GM21381 (cell line): ENCODE data around the gene INPP4A.

Experiments
- ATAC-seq: cut with Tn5 transposase; IDR thresholded peaks from one replicate; pipeline ENCODE4 v1.9.1; 2021; ENCODE audit warnings: mild to moderate bottlenecking, moderate library complexity; ENCODE audit not compliant: unreplicated experiment

The INPP4A gene

GRCh38 chr2:98459496-98460175, 15.0 kb downstream of the INPP4A start:
- no peak for ATAC-seq

- ATAC-seq = peak; percentile 48
These were observed 16.2 kb downstream of the INPP4A start for GRCh38 chr2:98460573-98461497.

GRCh38 chr2:98461498-98462049, 16.9 kb downstream of the INPP4A start:
- ATAC-seq = no peak

GRCh38 chr2:98463081-98463481, 18.4 kb downstream of the INPP4A start:
- ATAC-seq = no peak

- ATAC-seq = no peak
These were observed 18.9 kb downstream of the INPP4A start for GRCh38 chr2:98463551-98463971.

GRCh38 chr2:98463988-98464771, 19.5 kb downstream of the INPP4A start:
- ATAC-seq = no peak

- ATAC-seq = peak; percentile 32
These were observed 20.2 kb downstream of the INPP4A start for GRCh38 chr2:98464772-98465310.

GRCh38 chr2:98465456-98466226, 21.0 kb downstream of the INPP4A start:
- peak; percentile 38 for ATAC-seq

GRCh38 chr2:98467082-98467536, 22.5 kb downstream of the INPP4A start:
- ATAC-seq = no peak

GRCh38 chr2:98467652-98468051, 23.0 kb downstream of the INPP4A start:
- ATAC-seq = no peak

- peak; percentile 30 for ATAC-seq
These were observed 24.1 kb downstream of the INPP4A start for GRCh38 chr2:98468621-98469236.

- no peak for ATAC-seq
These were observed 25.3 kb downstream of the INPP4A start for GRCh38 chr2:98469862-98470544.

- ATAC-seq = no peak
These were observed 26.2 kb downstream of the INPP4A start for GRCh38 chr2:98470851-98471255.

- no peak for ATAC-seq
These were observed 26.9 kb downstream of the INPP4A start for GRCh38 chr2:98471402-98472131.

GRCh38 chr2:98472132-98472650, 27.5 kb downstream of the INPP4A start:
- ATAC-seq = no peak

GRCh38 chr2:98472961-98473746, 28.5 kb downstream of the INPP4A start:
- no peak for ATAC-seq
